MM.1S (cell line): Measurements from ENCODE around the gene VPREB1.

Experiments
- EZH2 ChIP-seq: fragments of 300-600 bp; sonication (generic); optimal IDR thresholded peaks from 2 replicates; pipeline ENCODE3; 2017; ENCODE audit warnings: low read depth, mild to moderate bottlenecking, antibody characterized with exemption, low read length, mixed read lengths
- TF ChIP-seq, protein P1 (sequence below): fragments of 300-600 bp; sonication (generic); IDR thresholded peaks from 2 replicates; pipeline ENCODE4 v1.5.1; 2016; ENCODE audit warnings: antibody characterized with exemption, low read length, mixed read lengths

DNA sequence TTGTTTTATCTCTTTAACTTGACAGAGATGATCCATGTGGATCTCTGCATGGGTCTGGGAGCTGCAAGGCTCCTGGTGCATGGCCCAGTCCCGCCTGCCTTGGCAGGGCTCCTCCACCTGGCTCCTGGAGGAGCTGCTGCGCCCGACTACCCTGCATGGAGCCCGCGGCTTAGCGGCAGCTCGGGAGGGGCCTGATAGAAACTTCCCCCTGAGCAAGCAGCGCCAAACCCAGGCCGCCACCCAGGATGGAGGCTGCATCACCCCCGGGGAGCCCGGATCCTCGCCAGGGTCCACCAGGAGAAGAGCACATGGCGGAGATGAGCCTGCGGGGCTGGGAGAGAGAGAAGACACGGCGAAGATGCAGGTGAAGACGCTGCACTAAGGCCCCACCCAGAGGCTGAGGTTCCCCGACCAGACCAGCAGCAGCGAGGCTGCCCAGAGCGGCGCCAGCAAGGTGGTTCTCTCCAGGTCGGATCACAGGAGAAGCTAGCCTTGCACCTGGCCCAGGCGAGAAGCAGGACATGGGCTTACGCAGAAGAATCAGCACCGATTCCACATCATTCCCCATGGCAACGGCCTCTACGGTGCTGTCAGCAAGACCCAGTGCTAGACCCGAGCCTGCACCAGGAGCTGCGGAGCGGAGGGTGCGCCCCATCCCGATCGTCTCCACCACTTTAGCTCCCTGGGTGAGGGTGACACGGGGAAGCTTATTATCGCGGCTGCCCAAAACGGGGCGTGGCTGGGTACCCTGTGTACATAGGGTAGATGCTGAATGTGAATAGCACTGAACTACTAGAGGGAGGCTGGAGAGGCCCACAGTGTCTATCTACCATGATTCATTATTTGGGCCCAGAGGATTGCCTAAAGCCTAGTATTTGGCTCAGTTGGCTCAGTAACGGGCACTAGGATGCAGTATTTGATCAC is 41.3 kb upstream of the VPREB1 start:
- TF ChIP-seq, protein P1, sequence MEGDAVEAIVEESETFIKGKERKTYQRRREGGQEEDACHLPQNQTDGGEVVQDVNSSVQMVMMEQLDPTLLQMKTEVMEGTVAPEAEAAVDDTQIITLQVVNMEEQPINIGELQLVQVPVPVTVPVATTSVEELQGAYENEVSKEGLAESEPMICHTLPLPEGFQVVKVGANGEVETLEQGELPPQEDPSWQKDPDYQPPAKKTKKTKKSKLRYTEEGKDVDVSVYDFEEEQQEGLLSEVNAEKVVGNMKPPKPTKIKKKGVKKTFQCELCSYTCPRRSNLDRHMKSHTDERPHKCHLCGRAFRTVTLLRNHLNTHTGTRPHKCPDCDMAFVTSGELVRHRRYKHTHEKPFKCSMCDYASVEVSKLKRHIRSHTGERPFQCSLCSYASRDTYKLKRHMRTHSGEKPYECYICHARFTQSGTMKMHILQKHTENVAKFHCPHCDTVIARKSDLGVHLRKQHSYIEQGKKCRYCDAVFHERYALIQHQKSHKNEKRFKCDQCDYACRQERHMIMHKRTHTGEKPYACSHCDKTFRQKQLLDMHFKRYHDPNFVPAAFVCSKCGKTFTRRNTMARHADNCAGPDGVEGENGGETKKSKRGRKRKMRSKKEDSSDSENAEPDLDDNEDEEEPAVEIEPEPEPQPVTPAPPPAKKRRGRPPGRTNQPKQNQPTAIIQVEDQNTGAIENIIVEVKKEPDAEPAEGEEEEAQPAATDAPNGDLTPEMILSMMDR = no peak
- TF ChIP-seq EZH2 = no peak
